ENCODE data around the gene CPVL.

Gene CPVL

GRCh38 chr7:28957751-28958234 lies 188.5 kb downstream of the CPVL start:
- Histone ChIP-seq H3K9ac (ENCODE audit: low read length) (no peak overlapping the region), H3K4me1 (ENCODE audit: control insufficient read depth, insufficient read depth, low read length) (peaks cover 6% of the 10 kb centered on the region), H3K4me3 (ENCODE audit: low read length) (peak overlapping the region; percentile 65), H3K27ac (ENCODE audit: low read depth, low read length) (peak overlapping the region; percentile 19), H3K27me3 (ENCODE audit: control insufficient read depth, insufficient read depth, low read length) (peaks cover 18% of the 10 kb centered on the region), H3K36me3 (ENCODE audit: control insufficient read depth, insufficient read depth, low read length) (no peaks in the 10 kb centered on the region)

DNA sequence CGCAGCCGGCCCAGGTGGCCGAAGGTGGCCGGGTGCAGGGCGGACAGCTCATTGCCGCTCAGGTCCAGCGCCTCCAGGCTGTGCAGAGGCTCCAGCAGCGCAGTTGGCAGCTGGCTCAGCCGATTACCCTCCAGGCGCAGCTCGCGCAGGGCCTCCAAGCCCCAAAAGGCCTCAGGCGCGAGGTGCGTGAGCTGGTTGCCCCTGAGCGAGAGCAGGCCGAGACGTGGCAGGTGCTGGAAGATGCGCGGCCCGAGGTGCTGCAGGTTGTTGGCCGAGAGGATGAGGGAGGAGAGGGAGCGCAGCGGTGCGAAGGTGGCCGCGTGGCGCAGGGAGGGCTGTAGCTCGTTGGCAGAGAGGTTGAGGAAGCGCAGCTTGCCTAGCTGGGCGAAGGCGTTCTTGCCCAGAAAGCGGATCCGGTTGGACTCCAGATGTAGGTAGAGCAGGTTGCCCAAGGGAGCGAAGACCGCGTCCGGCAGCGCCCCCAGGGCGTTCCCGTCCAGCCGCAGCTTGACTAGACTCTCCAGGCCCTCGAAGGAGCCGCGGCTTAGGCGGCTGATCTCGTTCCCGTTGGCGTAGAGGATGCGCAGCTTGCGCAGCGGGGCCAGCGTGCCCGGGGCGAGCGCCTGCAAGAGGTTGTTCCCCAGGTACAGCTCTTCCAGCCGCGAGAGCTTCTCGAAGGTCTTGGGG lies 189.1 kb downstream of the CPVL start:
- peaks cover 18% of the 10 kb centered on the region for H3K27me3 ChIP-seq (ENCODE audit: control insufficient read depth, insufficient read depth, low read length)
- peak overlapping the region; percentile 19 for H3K27ac ChIP-seq (ENCODE audit: low read depth, low read length)
- peaks cover 6% of the 10 kb centered on the region for H3K4me1 ChIP-seq (ENCODE audit: control insufficient read depth, insufficient read depth, low read length)
- peak overlapping the region; percentile 65 for H3K4me3 ChIP-seq (ENCODE audit: low read length)
- H3K9ac ChIP-seq (ENCODE audit: low read length) = no peak overlapping the region
- no peaks in the 10 kb centered on the region for H3K36me3 ChIP-seq (ENCODE audit: control insufficient read depth, insufficient read depth, low read length)

DNA sequence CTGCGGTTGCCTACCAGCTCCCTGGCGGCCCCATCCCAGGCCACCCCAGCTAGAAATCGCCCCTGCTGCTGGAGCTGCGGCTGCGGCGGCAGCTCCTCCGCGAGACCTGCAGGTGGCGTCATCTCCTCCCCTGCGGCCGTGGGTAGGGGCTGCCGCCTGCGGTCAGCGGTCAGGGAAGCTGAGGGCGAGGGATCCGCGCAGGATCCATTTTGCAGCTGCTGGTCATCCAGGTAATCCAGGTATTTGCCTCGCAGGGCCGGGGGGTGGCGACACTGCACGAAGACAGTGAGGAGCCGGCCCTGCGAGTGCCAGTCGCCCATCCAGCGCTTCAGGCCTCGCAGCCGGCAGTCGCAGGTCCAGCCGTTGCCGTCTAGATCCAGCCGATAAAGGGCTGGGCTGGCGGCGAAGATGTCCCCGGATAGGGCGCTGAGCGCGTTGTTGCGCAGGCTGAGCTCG lies 189.7 kb downstream of the CPVL start:
- H3K27ac ChIP-seq (ENCODE audit: low read depth, low read length) = no peak overlapping the region
- no peak overlapping the region for H3K9ac ChIP-seq (ENCODE audit: low read length)
- peaks cover 18% of the 10 kb centered on the region for H3K27me3 ChIP-seq (ENCODE audit: control insufficient read depth, insufficient read depth, low read length)
- H3K4me3 ChIP-seq (ENCODE audit: low read length) = peak overlapping the region; percentile 65
- peaks cover 6% of the 10 kb centered on the region for H3K4me1 ChIP-seq (ENCODE audit: control insufficient read depth, insufficient read depth, low read length)
- H3K36me3 ChIP-seq (ENCODE audit: control insufficient read depth, insufficient read depth, low read length) = no peaks in the 10 kb centered on the region

- Histone ChIP-seq H3K4me3 (ENCODE audit: low read length) (peak overlapping the region; percentile 65), H3K4me1 (ENCODE audit: control insufficient read depth, insufficient read depth, low read length) (peaks cover 6% of the 10 kb centered on the region), H3K27me3 (ENCODE audit: control insufficient read depth, insufficient read depth, low read length) (peaks cover 18% of the 10 kb centered on the region), H3K9ac (ENCODE audit: low read length) (no peak overlapping the region), H3K27ac (ENCODE audit: low read depth, low read length) (peak overlapping the region; percentile 26), H3K36me3 (ENCODE audit: control insufficient read depth, insufficient read depth, low read length) (no peaks in the 10 kb centered on the region)
Observed at GRCh38 chr7:28955718-28956607, 190.4 kb downstream of the CPVL start.

GRCh38 chr7:28955356-28955717 lies 191.0 kb downstream of the CPVL start:
- peaks cover 18% of the 10 kb centered on the region for H3K27me3 ChIP-seq (ENCODE audit: control insufficient read depth, insufficient read depth, low read length)
- H3K36me3 ChIP-seq (ENCODE audit: control insufficient read depth, insufficient read depth, low read length) = no peaks in the 10 kb centered on the region
- H3K9ac ChIP-seq (ENCODE audit: low read length) = no peak overlapping the region
- H3K4me1 ChIP-seq (ENCODE audit: control insufficient read depth, insufficient read depth, low read length) = peaks cover 6% of the 10 kb centered on the region
- H3K27ac ChIP-seq (ENCODE audit: low read depth, low read length) = no peak overlapping the region
- peak overlapping the region; percentile 65 for H3K4me3 ChIP-seq (ENCODE audit: low read length)

DNA sequence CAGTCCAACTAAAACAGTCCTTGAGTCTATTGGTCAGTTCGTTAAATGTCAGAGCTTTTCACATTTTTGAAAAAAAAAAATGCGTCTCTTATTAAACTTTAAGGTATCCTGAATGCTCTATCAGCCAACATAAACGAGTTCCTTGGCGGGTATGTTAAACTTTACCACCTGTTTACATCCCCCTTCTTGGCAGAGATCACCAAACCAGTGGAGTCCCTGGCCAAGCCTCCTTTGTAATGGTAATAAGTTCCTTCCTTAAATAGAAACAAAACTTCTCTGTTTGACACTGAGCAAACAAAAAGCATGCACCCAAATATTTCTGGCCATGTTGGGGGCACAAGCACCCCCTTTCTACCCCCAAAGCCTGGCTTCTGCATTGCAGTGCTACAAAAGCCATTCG lies 191.4 kb downstream of the CPVL start:
- no peak overlapping the region for H3K27ac ChIP-seq (ENCODE audit: low read depth, low read length)
- peaks cover 6% of the 10 kb centered on the region for H3K4me1 ChIP-seq (ENCODE audit: control insufficient read depth, insufficient read depth, low read length)
- H3K36me3 ChIP-seq (ENCODE audit: control insufficient read depth, insufficient read depth, low read length) = no peaks in the 10 kb centered on the region
- no peak overlapping the region for H3K4me3 ChIP-seq (ENCODE audit: low read length)
- H3K27me3 ChIP-seq (ENCODE audit: control insufficient read depth, insufficient read depth, low read length) = peaks cover 18% of the 10 kb centered on the region
- no peak overlapping the region for H3K9ac ChIP-seq (ENCODE audit: low read length)

DNA sequence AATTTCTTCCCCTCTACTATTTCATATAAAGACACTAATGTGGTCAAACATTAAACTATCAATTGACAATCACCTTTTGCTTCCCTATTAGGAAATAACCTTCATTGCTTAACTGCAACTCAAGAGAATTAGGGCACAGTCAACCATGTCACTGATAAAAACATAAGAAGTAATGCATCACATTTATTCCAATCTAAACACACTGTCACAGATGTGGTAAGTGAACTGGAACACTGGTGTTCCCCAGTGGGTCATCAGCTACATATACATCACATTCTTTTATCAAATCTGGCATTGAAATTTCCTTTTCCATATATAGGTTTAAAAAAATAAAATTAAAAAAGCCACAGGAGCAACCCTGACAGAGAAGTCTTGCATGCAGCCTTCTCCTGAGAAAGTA lies 191.9 kb downstream of the CPVL start:
- H3K27ac ChIP-seq (ENCODE audit: low read depth, low read length) = no peak overlapping the region

DNA sequence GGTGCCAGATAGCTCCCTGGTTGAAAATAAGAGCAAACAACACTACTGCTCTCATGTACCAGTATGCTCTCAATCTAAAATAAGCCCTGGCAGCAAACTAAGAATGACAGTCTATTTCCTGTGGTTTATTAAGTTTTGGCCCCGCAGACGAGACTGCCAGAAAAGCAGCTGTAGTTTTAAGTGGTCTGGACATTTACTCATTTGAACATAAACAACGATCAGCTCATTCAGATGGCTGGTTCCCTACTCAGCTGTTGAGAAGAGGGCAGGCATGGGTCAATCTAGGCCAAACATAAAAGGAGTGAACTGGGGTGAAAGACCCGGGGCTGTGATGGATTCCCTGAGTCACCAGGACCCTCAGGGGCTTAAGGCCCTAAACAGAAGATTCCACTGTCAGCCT lies 192.7 kb downstream of the CPVL start:
- H3K27me3 ChIP-seq (ENCODE audit: control insufficient read depth, insufficient read depth, low read length) = peaks cover 18% of the 10 kb centered on the region
- H3K36me3 ChIP-seq (ENCODE audit: control insufficient read depth, insufficient read depth, low read length) = no peaks in the 10 kb centered on the region
- H3K27ac ChIP-seq (ENCODE audit: low read depth, low read length) = no peak overlapping the region
- no peak overlapping the region for H3K9ac ChIP-seq (ENCODE audit: low read length)
- no peak overlapping the region for H3K4me3 ChIP-seq (ENCODE audit: low read length)
- peaks cover 6% of the 10 kb centered on the region for H3K4me1 ChIP-seq (ENCODE audit: control insufficient read depth, insufficient read depth, low read length)

More for the DNA sequence above, 191.9 kb downstream of the CPVL start:
- Histone ChIP-seq H3K27me3 (ENCODE audit: control insufficient read depth, insufficient read depth, low read length) (peaks cover 18% of the 10 kb centered on the region), H3K4me3 (ENCODE audit: low read length) (no peak overlapping the region), H3K36me3 (ENCODE audit: control insufficient read depth, insufficient read depth, low read length) (no peaks in the 10 kb centered on the region), H3K9ac (ENCODE audit: low read length) (no peak overlapping the region), H3K4me1 (ENCODE audit: control insufficient read depth, insufficient read depth, low read length) (peaks cover 6% of the 10 kb centered on the region)

Measured in rectal smooth muscle tissue (tissue), 1 donor.